HEK293 (cell line): ENCODE data around the gene CUEDC1.

Experiments
- CTCF ChIA-PET: fragments of 350-600 bp; formaldehyde crosslinking; extraction: SDS; loops from one replicate; lab custom pipeline; 2021; ENCODE audit warnings: antibody characterized with exemption; lab: Yijun Ruan, JAX
- POLR2A ChIA-PET: fragments of 300-600 bp; formaldehyde crosslinking; extraction: SDS; loops from one replicate; lab custom pipeline; 2020; ENCODE audit warnings: antibody characterized with exemption, inconsistent platforms; lab: Yijun Ruan, JAX
- H3K27ac ChIP-seq: fragments of 200-500 bp; sonication (Bioruptor generic); 2 replicates; pipeline ENCODE4 v1.5.1; 2014; ENCODE audit warnings: low read depth, low read length, control low read depth, inconsistent platforms; ENCODE audit errors: extremely low read depth
- H3K36me3 ChIP-seq, 2 experiments: fragments of 200-500 bp in 1 of 2; sonication (Bioruptor generic) in 1 of 2; 1 replicate in 1 of 2; 2 replicates in 1 of 2; pipeline ENCODE4 v1.5.1; 2014 to 2017; ENCODE audit warnings: inconsistent platforms in 2 of 2, low read length in 2 of 2; ENCODE audit not compliant: control insufficient read depth in 2 of 2, insufficient read depth in 1 of 2
- H3K4me1 ChIP-seq: fragments of 200-500 bp; sonication (Bioruptor generic); 2 replicates; pipeline ENCODE4 v1.5.1; 2014; ENCODE audit warnings: mild to moderate bottlenecking, low read length, inconsistent platforms; ENCODE audit not compliant: control insufficient read depth, insufficient read depth
- H3K4me3 ChIP-seq: 2 replicates; pipeline ENCODE4 v1.5.1; 2011; ENCODE audit warnings: low read depth, mild to moderate bottlenecking, control low read depth, low read length, moderate library complexity
- H3K9me3 ChIP-seq: fragments of 200-500 bp; sonication (Bioruptor generic); 2 replicates; pipeline ENCODE4 v1.5.1; 2014; ENCODE audit warnings: low read depth, low read length, inconsistent platforms; ENCODE audit not compliant: control insufficient read depth, insufficient read depth
- EGR2 ChIP-seq: fragments of 450-650 bp; formaldehyde crosslinking; IDR thresholded peaks from 2 replicates; pipeline ENCODE4 v1.5.1; 2016; ENCODE audit warnings: low read depth, missing biosample characterization, missing genetic modification characterization
- GLIS1 ChIP-seq: fragments of 450-650 bp; formaldehyde crosslinking; IDR thresholded peaks from 2 replicates; pipeline ENCODE4 v1.5.1; 2016; ENCODE audit warnings: missing biosample characterization, missing genetic modification characterization
- GLIS2 ChIP-seq: fragments of 450-650 bp; formaldehyde crosslinking; IDR thresholded peaks from 2 replicates; pipeline ENCODE4 v1.5.1; 2016; ENCODE audit warnings: missing biosample characterization, missing genetic modification characterization
- KLF17 ChIP-seq: fragments of 450-650 bp; formaldehyde crosslinking; IDR thresholded peaks from 2 replicates; pipeline ENCODE4 v1.5.1; 2016; ENCODE audit warnings: missing biosample characterization, missing genetic modification characterization
- KLF7 ChIP-seq: fragments of 450-650 bp; formaldehyde crosslinking; IDR thresholded peaks from 2 replicates; pipeline ENCODE4 v1.5.1; 2016; ENCODE audit warnings: missing biosample characterization, missing genetic modification characterization, borderline replicate concordance
- KLF9 ChIP-seq: fragments of 450-650 bp; formaldehyde crosslinking; IDR thresholded peaks from 2 replicates; pipeline ENCODE4 v1.5.1; 2016; ENCODE audit warnings: missing biosample characterization, missing genetic modification characterization, low read depth
- OSR2 ChIP-seq: fragments of 450-650 bp; formaldehyde crosslinking; IDR thresholded peaks from 2 replicates; pipeline ENCODE4 v1.5.1; 2016; ENCODE audit warnings: missing biosample characterization, missing genetic modification characterization
- PATZ1 ChIP-seq: fragments of 450-650 bp; formaldehyde crosslinking; IDR thresholded peaks from 2 replicates; pipeline ENCODE4 v1.5.1; 2016; ENCODE audit warnings: missing biosample characterization, missing genetic modification characterization
- PRDM4 ChIP-seq: fragments of 450-650 bp; formaldehyde crosslinking; IDR thresholded peaks from 2 replicates; pipeline ENCODE4 v1.5.1; 2017; ENCODE audit warnings: missing biosample characterization, missing genetic modification characterization
- PRDM6 ChIP-seq: fragments of 450-650 bp; formaldehyde crosslinking; IDR thresholded peaks from 2 replicates; pipeline ENCODE4 v1.5.1; 2017; ENCODE audit warnings: missing biosample characterization, missing genetic modification characterization
- SP2 ChIP-seq: fragments of 450-650 bp; formaldehyde crosslinking; IDR thresholded peaks from 2 replicates; pipeline ENCODE4 v1.5.1; 2016; ENCODE audit warnings: missing biosample characterization, missing genetic modification characterization
- SP7 ChIP-seq: fragments of 450-650 bp; formaldehyde crosslinking; IDR thresholded peaks from 2 replicates; pipeline ENCODE4 v1.5.1; 2016; ENCODE audit warnings: missing biosample characterization, missing genetic modification characterization
- ZBTB1 ChIP-seq: fragments of 450-650 bp; formaldehyde crosslinking; IDR thresholded peaks from 2 replicates; pipeline ENCODE4 v1.5.1; 2016; ENCODE audit warnings: missing biosample characterization, missing genetic modification characterization
- ZBTB17 ChIP-seq: fragments of 450-650 bp; formaldehyde crosslinking; IDR thresholded peaks from 2 replicates; pipeline ENCODE4 v1.5.1; 2016; ENCODE audit warnings: missing biosample characterization, missing genetic modification characterization
- ZBTB20 ChIP-seq: fragments of 450-650 bp; formaldehyde crosslinking; IDR thresholded peaks from 2 replicates; pipeline ENCODE4 v1.5.1; 2016; ENCODE audit warnings: missing biosample characterization, missing genetic modification characterization
- ZBTB21 ChIP-seq: fragments of 450-650 bp; formaldehyde crosslinking; IDR thresholded peaks from 2 replicates; pipeline ENCODE4 v1.5.1; 2017; ENCODE audit warnings: missing biosample characterization, missing genetic modification characterization
- ZBTB48 ChIP-seq: fragments of 450-650 bp; formaldehyde crosslinking; IDR thresholded peaks from 2 replicates; pipeline ENCODE4 v1.5.1; 2016; ENCODE audit warnings: missing biosample characterization, missing genetic modification characterization
- ZBTB8A ChIP-seq: fragments of 450-650 bp; formaldehyde crosslinking; IDR thresholded peaks from 2 replicates; pipeline ENCODE4 v1.5.1; 2016; ENCODE audit warnings: missing biosample characterization, missing genetic modification characterization
- ZEB2 ChIP-seq: fragments of 450-650 bp; formaldehyde crosslinking; IDR thresholded peaks from 2 replicates; pipeline ENCODE4 v1.5.1; 2016; ENCODE audit warnings: missing biosample characterization, missing genetic modification characterization
- ZNF138 ChIP-seq: fragments of 450-650 bp; formaldehyde crosslinking; IDR thresholded peaks from 2 replicates; pipeline ENCODE4 v1.5.1; 2016; ENCODE audit warnings: missing biosample characterization, missing genetic modification characterization, borderline replicate concordance
- ZNF341 ChIP-seq: fragments of 450-650 bp; formaldehyde crosslinking; IDR thresholded peaks from 2 replicates; pipeline ENCODE4; 2016; ENCODE audit warnings: low read depth, missing biosample characterization, missing genetic modification characterization
- ZNF473 ChIP-seq: fragments of 450-650 bp; formaldehyde crosslinking; IDR thresholded peaks from 2 replicates; pipeline ENCODE4 v1.5.1; 2017; ENCODE audit warnings: missing biosample characterization, missing genetic modification characterization
- ZNF561 ChIP-seq: fragments of 450-650 bp; IDR thresholded peaks from 2 replicates; pipeline ENCODE4 v1.5.1; 2018; ENCODE audit warnings: missing biosample characterization, missing genetic modification characterization, borderline replicate concordance
- ZNF658 ChIP-seq: fragments of 450-650 bp; formaldehyde crosslinking; IDR thresholded peaks from 2 replicates; pipeline ENCODE4; 2016; ENCODE audit warnings: missing biosample characterization, missing genetic modification characterization
- ZNF692 ChIP-seq: fragments of 450-650 bp; formaldehyde crosslinking; IDR thresholded peaks from 2 replicates; pipeline ENCODE4 v1.5.1; 2016; ENCODE audit warnings: missing biosample characterization, missing genetic modification characterization
- ZNF76 ChIP-seq: fragments of 450-650 bp; formaldehyde crosslinking; IDR thresholded peaks from 2 replicates; pipeline ENCODE4; 2016; ENCODE audit warnings: low read depth, missing biosample characterization, missing genetic modification characterization, borderline replicate concordance
- ZNF843 ChIP-seq: fragments of 450-650 bp; formaldehyde crosslinking; IDR thresholded peaks from 2 replicates; pipeline ENCODE4 v1.5.1; 2016; ENCODE audit warnings: missing biosample characterization, missing genetic modification characterization
- ZSCAN30 ChIP-seq: fragments of 450-650 bp; IDR thresholded peaks from 2 replicates; pipeline ENCODE4 v1.5.1; 2018; ENCODE audit warnings: missing biosample characterization, mild to moderate bottlenecking, missing genetic modification characterization, moderate library complexity
- ZXDB ChIP-seq: fragments of 450-650 bp; formaldehyde crosslinking; IDR thresholded peaks from 2 replicates; pipeline ENCODE4 v1.5.1; 2016; ENCODE audit warnings: missing biosample characterization, missing genetic modification characterization

The CUEDC1 gene

DNA sequence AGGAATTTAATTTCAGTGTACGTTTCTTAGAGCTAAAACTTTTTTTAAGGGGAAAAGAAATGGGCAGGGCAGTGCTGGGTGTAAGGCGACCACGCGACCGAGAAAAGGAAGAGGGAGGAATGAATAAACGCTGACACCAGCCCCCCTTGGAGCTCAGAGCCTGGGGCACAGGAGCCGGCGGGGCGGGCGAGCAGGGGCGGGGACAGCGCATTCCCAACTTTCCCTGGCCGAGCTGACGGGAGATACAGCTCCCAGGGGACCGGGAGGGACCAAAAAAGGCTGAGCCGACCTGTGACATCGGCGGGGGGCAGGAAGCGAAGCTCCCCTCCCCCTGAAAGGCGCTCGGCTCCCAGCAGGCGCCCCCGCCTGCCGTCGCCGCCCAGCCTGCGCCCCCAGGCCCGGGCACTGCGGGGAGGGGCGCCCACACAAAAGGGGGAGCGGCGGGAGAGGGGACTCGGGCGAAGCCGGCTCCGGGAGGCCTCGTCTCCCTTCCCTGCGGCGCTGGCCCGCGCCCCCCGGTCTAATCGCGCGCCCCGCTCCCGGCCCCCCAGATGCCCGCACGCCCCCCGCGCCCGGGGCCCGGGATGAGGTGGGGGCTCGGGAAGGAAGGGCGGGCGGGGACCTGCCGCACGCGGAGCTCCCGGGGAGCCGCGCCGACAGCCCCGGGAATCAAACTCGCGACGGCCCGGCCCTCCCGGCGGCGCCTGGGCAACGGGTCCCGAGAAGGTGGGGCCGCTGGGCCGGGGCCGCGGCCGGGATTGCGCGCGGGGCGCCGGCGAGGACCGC, 622 bp downstream of the CUEDC1 start:
- POLR2A ChIA-PET, result interaction anchor here (0.6 to 3.7 kb wide), 21 partner anchors 7 to 775 kb away, joined by 3 to 33 read pairs (median 5); partner anchors contain the start of genes DYNLL2, MRPS23, SRSF1 and VEZF1
- peak; percentile 79 for TF ChIP-seq ZBTB20
- peak; percentile 67 for TF ChIP-seq SP2 (tag by site-specific recombination)
- 0 out of 2 replicates have a peak, but pooled peaks have one; percentile 46 for TF ChIP-seq ZNF692 (tag by site-specific recombination)
- peak; percentile 99 for TF ChIP-seq ZBTB8A (tag by site-specific recombination)
- peak; percentile 62; the same call in 1 of the 2 replicates for TF ChIP-seq PRDM6
- TF ChIP-seq KLF9 (tag by site-specific recombination), result peak; percentile 45; the same call in 1 of the 2 replicates
- no peak for TF ChIP-seq ZNF138
- peak; percentile 50; the same call in 1 of the 2 replicates for TF ChIP-seq ZNF843
- TF ChIP-seq PRDM4 (tag by site-specific recombination), result no peak
- peak; percentile 95 for TF ChIP-seq ZEB2 (tag by site-specific recombination)
- no peak for TF ChIP-seq ZNF473 (tag by site-specific recombination)
- TF ChIP-seq ZNF341 (tag by site-specific recombination), result peak; percentile 98
- TF ChIP-seq ZBTB1 (tag by site-specific recombination), result peak; percentile 37; the same call in 1 of the 2 replicates
- TF ChIP-seq OSR2, result peak; percentile 64
- peak; percentile 97 for TF ChIP-seq GLIS2 (tag by site-specific recombination)
- peak; percentile 76 for TF ChIP-seq ZNF76 (tag by site-specific recombination)
- TF ChIP-seq ZNF658 (tag by site-specific recombination), result no peak
- peak; percentile 69 for TF ChIP-seq ZBTB48 (tag by site-specific recombination)
- peak; percentile 85 for TF ChIP-seq SP7 (tag by site-specific recombination)
- peak; percentile 61 for TF ChIP-seq ZBTB17 (tag by site-specific recombination)
- TF ChIP-seq ZNF561 (tag by site-specific recombination), result peak; percentile 56; the same call in 1 of the 2 replicates
- TF ChIP-seq EGR2 (tag by site-specific recombination), result peak; percentile 83
- TF ChIP-seq ZSCAN30 (tag by site-specific recombination), result peak; percentile 61; the same call in 1 of the 2 replicates
- TF ChIP-seq PATZ1 (tag by site-specific recombination), result peak; percentile 94
- peak; percentile 95 for TF ChIP-seq GLIS1 (tag by site-specific recombination)
- no peak for TF ChIP-seq ZBTB21 (tag by site-specific recombination)
- TF ChIP-seq KLF17, result peak; percentile 94
- peak; percentile 85 for TF ChIP-seq ZXDB
- TF ChIP-seq KLF7 (tag by site-specific recombination), result peak; percentile 83; the same call in 1 of the 2 replicates

More for the DNA sequence above, 622 bp downstream of the CUEDC1 start:
- H3K9me3 ChIP-seq, result no peaks in the 10 kb centered on the region
- no peaks in the 10 kb centered on the region for H3K36me3 ChIP-seq
- H3K4me3 ChIP-seq, result peak overlapping the region; percentile 52
- CTCF ChIA-PET, result interaction anchor here (0.7 to 4.2 kb wide), 13 partner anchors 10 to 97 kb away, joined by 3 to 16 read pairs (median 5); no protein-coding TSS in a partner anchor
- peaks cover 45% of the 10 kb centered on the region for H3K4me1 ChIP-seq
- peak overlapping the region; percentile 98 for H3K27ac ChIP-seq
